ENCODE results near the gene MIF.

MIF gene

DNA sequence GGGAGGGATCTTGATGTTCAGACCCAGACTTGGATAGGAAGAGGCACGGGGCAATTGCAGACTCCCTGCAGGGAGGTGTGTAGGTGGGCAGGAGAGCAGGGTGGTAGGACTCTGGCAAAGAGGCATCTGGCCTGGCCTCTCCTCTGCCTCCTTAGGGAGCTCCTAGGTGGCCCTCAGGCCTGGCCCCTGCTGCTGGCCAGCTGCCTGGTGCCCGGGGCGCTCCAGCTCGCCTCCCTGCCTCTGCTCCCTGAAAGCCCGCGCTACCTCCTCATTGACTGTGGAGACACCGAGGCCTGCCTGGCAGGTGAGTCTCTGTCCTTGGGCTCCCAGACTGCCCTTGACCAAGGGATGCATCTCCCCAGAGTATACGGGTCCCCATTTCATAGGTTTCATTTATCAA, 16.6 kb upstream of the MIF start:
- H3K27ac ChIP-seq (ENCODE audit: poor library complexity, severe bottlenecking) = no peak overlapping the region
- TF ChIP-seq, protein P1, sequence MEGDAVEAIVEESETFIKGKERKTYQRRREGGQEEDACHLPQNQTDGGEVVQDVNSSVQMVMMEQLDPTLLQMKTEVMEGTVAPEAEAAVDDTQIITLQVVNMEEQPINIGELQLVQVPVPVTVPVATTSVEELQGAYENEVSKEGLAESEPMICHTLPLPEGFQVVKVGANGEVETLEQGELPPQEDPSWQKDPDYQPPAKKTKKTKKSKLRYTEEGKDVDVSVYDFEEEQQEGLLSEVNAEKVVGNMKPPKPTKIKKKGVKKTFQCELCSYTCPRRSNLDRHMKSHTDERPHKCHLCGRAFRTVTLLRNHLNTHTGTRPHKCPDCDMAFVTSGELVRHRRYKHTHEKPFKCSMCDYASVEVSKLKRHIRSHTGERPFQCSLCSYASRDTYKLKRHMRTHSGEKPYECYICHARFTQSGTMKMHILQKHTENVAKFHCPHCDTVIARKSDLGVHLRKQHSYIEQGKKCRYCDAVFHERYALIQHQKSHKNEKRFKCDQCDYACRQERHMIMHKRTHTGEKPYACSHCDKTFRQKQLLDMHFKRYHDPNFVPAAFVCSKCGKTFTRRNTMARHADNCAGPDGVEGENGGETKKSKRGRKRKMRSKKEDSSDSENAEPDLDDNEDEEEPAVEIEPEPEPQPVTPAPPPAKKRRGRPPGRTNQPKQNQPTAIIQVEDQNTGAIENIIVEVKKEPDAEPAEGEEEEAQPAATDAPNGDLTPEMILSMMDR (IDR thresholded peaks at IDR 0.05; ENCODE audit: poor library complexity, severe bottlenecking) = no peak
- DNase-seq (ENCODE audit: low spot score) = no peak
- H3K4me1 ChIP-seq (ENCODE audit: insufficient read depth, poor library complexity, severe bottlenecking) = no peaks in the 10 kb centered on the region
- no peaks in the 10 kb centered on the region for H3K27me3 ChIP-seq (ENCODE audit: insufficient read depth, poor library complexity, severe bottlenecking)
- H3K9me3 ChIP-seq (ENCODE audit: severe bottlenecking) = no peaks in the 10 kb centered on the region
- no peak overlapping the region for H3K4me3 ChIP-seq (ENCODE audit: severe bottlenecking)
- no peaks in the 10 kb centered on the region for H3K36me3 ChIP-seq (ENCODE audit: low read depth)
- ATAC-seq (ENCODE audit: low read depth) = no peak

DNA sequence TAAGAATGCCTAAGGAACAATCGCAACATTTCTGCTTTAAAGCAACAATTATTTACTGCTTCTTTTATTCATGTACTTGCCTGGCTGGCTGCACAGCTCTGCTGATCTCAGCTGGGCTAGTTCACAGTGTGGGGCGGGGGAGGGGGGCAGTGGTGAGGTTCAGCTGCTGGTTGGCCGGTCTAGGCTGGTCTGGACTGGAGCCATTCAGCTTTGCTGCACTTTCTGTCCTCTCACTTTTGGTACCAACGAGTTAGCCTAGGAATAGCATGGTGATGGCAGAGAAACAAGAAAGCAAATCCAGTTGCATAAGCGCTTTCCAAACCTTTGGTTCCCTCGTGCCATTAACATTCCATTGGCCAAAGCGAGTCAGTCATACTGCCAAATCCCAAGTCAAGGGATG, 16.0 kb upstream of the MIF start:
- Histone ChIP-seq H3K9me3 (ENCODE audit: severe bottlenecking) (no peaks in the 10 kb centered on the region), H3K36me3 (ENCODE audit: low read depth) (no peaks in the 10 kb centered on the region), H3K27ac (ENCODE audit: poor library complexity, severe bottlenecking) (no peak overlapping the region), H3K4me3 (ENCODE audit: severe bottlenecking) (no peak overlapping the region), H3K27me3 (ENCODE audit: insufficient read depth, poor library complexity, severe bottlenecking) (no peaks in the 10 kb centered on the region), H3K4me1 (ENCODE audit: insufficient read depth, poor library complexity, severe bottlenecking) (no peaks in the 10 kb centered on the region)
- TF ChIP-seq, protein P1 (IDR thresholded peaks at IDR 0.05; ENCODE audit: poor library complexity, severe bottlenecking) = no peak
- DNase-seq (ENCODE audit: low spot score) = no peak
- no peak for ATAC-seq (ENCODE audit: low read depth)

DNA sequence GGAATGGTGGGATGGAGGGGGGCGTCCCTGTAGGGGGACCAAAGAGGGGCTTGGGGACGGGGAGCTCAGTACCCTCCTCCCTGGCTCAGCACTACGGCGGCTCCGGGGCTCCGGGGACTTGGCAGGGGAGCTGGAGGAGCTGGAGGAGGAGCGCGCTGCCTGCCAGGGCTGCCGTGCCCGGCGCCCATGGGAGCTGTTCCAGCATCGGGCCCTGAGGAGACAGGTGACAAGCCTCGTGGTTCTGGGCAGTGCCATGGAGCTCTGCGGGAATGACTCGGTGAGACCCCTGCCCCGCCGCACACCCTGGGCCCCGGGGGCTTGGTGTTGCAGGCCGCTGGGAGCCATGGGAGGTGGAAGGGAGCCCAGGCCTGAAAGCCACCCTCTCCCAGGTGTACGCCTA, 11.8 kb upstream of the MIF start:
- TF ChIP-seq, protein P1 (IDR thresholded peaks at IDR 0.05; ENCODE audit: poor library complexity, severe bottlenecking) = no peak
- Histone ChIP-seq H3K27ac (ENCODE audit: poor library complexity, severe bottlenecking) (no peak overlapping the region), H3K4me1 (ENCODE audit: insufficient read depth, poor library complexity, severe bottlenecking) (no peaks in the 10 kb centered on the region), H3K27me3 (ENCODE audit: insufficient read depth, poor library complexity, severe bottlenecking) (no peaks in the 10 kb centered on the region), H3K4me3 (ENCODE audit: severe bottlenecking) (no peak overlapping the region), H3K36me3 (ENCODE audit: low read depth) (no peaks in the 10 kb centered on the region), H3K9me3 (ENCODE audit: severe bottlenecking) (no peaks in the 10 kb centered on the region)
- ATAC-seq (ENCODE audit: low read depth) (no peak), DNase-seq (ENCODE audit: low spot score) (no peak)

DNA sequence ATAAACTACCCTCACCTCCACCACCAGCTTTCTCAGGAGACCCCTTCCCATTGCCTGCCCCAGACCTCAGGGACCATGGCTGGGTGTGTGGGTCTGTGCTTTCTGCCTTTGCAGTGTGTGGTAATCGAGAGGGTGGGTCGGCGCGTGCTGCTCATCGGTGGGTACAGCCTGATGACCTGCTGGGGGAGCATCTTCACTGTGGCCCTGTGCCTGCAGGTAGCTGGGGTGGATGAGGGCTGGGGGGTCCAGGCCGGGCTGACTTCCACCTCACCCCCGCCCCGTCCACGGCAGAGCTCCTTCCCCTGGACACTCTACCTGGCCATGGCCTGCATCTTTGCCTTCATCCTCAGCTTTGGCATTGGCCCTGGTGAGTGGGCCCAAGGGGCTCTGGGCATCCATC, 10.5 kb upstream of the MIF start:
- DNase-seq (ENCODE audit: low spot score) (no peak), ATAC-seq (ENCODE audit: low read depth) (no peak)
- Histone ChIP-seq H3K27me3 (ENCODE audit: insufficient read depth, poor library complexity, severe bottlenecking) (no peaks in the 10 kb centered on the region), H3K4me1 (ENCODE audit: insufficient read depth, poor library complexity, severe bottlenecking) (peaks cover 6% of the 10 kb centered on the region), H3K9me3 (ENCODE audit: severe bottlenecking) (no peaks in the 10 kb centered on the region), H3K4me3 (ENCODE audit: severe bottlenecking) (no peak overlapping the region), H3K27ac (ENCODE audit: poor library complexity, severe bottlenecking) (no peak overlapping the region), H3K36me3 (ENCODE audit: low read depth) (no peaks in the 10 kb centered on the region)
- TF ChIP-seq, protein P1 (IDR thresholded peaks at IDR 0.05; ENCODE audit: poor library complexity, severe bottlenecking) = no peak

DNA sequence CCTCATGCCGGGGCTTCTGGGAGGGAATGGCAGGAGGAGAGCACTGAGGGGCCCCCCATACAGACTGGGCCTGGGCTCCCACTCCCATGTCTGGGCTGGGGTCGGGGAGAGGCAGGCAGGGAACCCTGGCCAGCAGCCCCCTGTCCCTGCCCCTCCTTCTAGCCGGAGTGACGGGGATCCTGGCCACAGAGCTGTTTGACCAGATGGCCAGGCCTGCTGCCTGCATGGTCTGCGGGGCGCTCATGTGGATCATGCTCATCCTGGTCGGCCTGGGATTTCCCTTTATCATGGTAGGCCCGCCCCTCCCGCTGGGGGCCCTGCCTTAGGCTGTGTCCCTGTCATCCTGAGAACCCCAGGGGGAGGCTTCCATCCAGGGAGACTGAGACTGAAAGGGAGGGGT, 10.0 kb upstream of the MIF start:
- no peak for ATAC-seq (ENCODE audit: low read depth)
- no peak for DNase-seq (ENCODE audit: low spot score)
- Histone ChIP-seq H3K27me3 (ENCODE audit: insufficient read depth, poor library complexity, severe bottlenecking) (no peaks in the 10 kb centered on the region), H3K36me3 (ENCODE audit: low read depth) (no peaks in the 10 kb centered on the region), H3K27ac (ENCODE audit: poor library complexity, severe bottlenecking) (no peak overlapping the region), H3K4me1 (ENCODE audit: insufficient read depth, poor library complexity, severe bottlenecking) (peaks cover 6% of the 10 kb centered on the region), H3K4me3 (ENCODE audit: severe bottlenecking) (no peak overlapping the region), H3K9me3 (ENCODE audit: severe bottlenecking) (no peaks in the 10 kb centered on the region)
- TF ChIP-seq, protein P1 (IDR thresholded peaks at IDR 0.05; ENCODE audit: poor library complexity, severe bottlenecking) = no peak
